ENCODE measurements around the gene SNRNP25. TPM values are rescaled to one million over a fixed set of nuclear protein-coding genes. Genes with fewer than 3 reads are reported as not detected.
"Not testable (repeated sequence)": the region's sequence is repeated elsewhere in the genome, so short reads cannot be mapped to it uniquely, and the experiment has no call there.

SNRNP25 gene
- total and polyA plus RNA-seq, 12 donors = 22.6 to 51.1 (median 32.9) TPM

DNA sequence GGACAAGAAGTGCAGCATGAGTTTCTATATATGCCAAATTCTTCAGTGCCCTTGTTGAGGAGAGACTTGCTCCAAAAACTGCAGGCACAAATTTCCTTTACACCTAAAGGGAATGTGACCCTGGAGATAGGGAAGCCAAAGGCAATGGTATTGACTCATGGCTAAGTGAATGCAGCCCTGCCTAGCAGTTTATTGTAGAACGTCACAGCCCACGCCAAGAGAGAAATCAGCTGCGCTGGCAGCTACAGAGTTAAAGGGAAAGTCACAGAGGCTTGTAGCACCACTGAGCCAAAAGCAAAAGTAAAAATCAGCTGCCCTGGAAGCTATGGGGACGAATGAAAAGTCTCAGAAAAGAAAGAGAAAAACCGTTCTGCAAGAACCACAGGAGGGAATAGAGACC, 10.3 kb upstream of the SNRNP25 start:
- 72 to 86% (median 81%) methylated on average over 5 of the region's 5 CpGs for WGBS, 4 donors
- H3K4me1 ChIP-seq (replicated peaks in 1 of 2) = no peaks in the 10 kb centered on the region
- no peaks in the 10 kb centered on the region for H3K9me3 ChIP-seq (replicated peaks in 1 of 3)
- TF ChIP-seq, protein P1, sequence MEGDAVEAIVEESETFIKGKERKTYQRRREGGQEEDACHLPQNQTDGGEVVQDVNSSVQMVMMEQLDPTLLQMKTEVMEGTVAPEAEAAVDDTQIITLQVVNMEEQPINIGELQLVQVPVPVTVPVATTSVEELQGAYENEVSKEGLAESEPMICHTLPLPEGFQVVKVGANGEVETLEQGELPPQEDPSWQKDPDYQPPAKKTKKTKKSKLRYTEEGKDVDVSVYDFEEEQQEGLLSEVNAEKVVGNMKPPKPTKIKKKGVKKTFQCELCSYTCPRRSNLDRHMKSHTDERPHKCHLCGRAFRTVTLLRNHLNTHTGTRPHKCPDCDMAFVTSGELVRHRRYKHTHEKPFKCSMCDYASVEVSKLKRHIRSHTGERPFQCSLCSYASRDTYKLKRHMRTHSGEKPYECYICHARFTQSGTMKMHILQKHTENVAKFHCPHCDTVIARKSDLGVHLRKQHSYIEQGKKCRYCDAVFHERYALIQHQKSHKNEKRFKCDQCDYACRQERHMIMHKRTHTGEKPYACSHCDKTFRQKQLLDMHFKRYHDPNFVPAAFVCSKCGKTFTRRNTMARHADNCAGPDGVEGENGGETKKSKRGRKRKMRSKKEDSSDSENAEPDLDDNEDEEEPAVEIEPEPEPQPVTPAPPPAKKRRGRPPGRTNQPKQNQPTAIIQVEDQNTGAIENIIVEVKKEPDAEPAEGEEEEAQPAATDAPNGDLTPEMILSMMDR (IDR thresholded peaks at IDR 0.05) = no peak
- no peak for TF ChIP-seq POLR2A (IDR thresholded peaks at IDR 0.05)
- peak in 1 of 7 donors; percentile 2 for DNase-seq
- H3K27ac ChIP-seq = no peak overlapping the region
- no peaks in the 10 kb centered on the region for H3K27me3 ChIP-seq
- peaks cover 0 to 21% of the 10 kb centered on the region in 2 donors for H3K36me3 ChIP-seq (replicated peaks in 1 of 2)
- H3K4me3 ChIP-seq = no peak overlapping the region
- intact Hi-C loops (cut with DNase I) = no loop called here

DNA sequence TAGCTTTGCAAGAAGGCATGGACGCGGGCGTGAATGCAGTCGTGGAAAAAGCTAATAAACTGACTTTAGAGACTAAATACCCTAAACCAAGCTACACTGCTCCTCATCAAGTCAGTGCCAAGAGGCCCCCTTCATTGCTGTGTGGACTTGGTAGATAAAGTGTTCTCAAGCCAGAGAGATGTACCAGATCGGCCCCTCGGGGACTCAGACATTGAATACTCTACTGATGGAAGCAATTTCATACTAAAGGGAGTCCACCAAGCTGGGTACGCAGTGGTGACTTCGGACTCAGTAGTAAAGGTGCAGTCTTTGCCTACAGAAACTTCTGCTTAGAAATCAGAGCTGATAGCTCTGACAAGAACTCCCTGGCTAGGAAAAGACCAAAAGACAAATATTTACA, 9.0 kb upstream of the SNRNP25 start:
- peak in 1 of 7 donors; percentile 2 for DNase-seq
- Histone ChIP-seq H3K27me3 (no peaks in the 10 kb centered on the region), H3K9me3 (replicated peaks in 1 of 3) (no peaks in the 10 kb centered on the region), H3K27ac (no peak overlapping the region), H3K36me3 (replicated peaks in 1 of 2) (peaks cover 0 to 21% of the 10 kb centered on the region in 2 donors), H3K4me3 (no peak overlapping the region), H3K4me1 (replicated peaks in 1 of 2) (no peaks in the 10 kb centered on the region)
- TF ChIP-seq, protein P1 (IDR thresholded peaks at IDR 0.05) = no peak
- no peak for TF ChIP-seq POLR2A (IDR thresholded peaks at IDR 0.05)
- intact Hi-C loops (cut with DNase I) = no loop called here
- 94 to 98% (median 95%) methylated on average over 8 of the region's 8 CpGs for WGBS, 4 donors

DNA sequence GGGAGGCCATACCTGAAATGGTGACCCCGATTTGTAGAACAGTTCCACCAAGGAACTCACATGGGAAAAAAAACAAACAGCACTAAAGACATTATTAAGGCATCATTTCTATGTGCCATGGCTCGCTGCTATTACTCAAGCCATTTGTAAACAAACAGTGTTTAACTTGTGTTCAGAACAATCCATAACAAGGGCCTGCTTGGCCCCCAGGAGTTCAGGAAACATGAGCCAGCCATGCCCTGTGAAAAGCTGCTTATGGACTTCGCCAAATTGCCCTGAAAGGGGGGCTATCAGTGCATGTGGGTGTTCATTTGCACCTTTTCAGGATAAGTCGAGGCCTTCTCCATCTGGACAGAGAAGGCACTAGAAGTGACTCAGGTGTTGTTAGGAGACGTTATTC, 8.2 kb upstream of the SNRNP25 start:
- Histone ChIP-seq H3K36me3 (replicated peaks in 1 of 2) (peaks cover 0 to 21% of the 10 kb centered on the region in 2 donors), H3K27me3 (no peaks in the 10 kb centered on the region), H3K27ac (no peak overlapping the region), H3K4me1 (replicated peaks in 1 of 2) (no peaks in the 10 kb centered on the region), H3K9me3 (replicated peaks in 1 of 3) (no peaks in the 10 kb centered on the region), H3K4me3 (no peak overlapping the region)
- intact Hi-C loops (cut with DNase I) = no loop called here
- DNase-seq = peak in 1 of 7 donors; percentile 1
- no peak for TF ChIP-seq POLR2A (IDR thresholded peaks at IDR 0.05)
- TF ChIP-seq, protein P1 (IDR thresholded peaks at IDR 0.05) = no peak
- WGBS, 4 donors = 90 to 97% (median 94%) methylated on average over 5 of the region's 5 CpGs

DNA sequence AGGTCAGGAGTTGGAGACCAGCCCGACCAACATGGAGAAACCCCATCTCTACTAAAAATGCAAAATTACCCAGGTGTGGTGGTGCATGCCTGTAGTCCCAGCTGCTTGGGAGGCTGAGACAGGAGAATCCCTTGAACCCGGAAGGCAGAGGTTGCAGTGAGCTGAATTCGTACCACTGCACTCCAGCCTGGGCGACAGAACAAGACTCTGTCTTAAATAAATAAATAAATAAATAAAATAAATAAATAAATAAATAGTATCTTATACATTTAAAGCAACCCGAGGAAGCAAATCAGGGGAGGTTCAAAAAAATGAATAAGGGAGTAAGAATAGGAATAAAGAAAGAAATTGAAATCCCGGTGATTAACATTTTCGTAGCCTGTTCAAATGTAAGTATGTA, 7.1 kb upstream of the SNRNP25 start:
- H3K27me3 ChIP-seq; DNase-seq; H3K4me1 ChIP-seq (replicated peaks in 1 of 2); H3K4me3 ChIP-seq; H3K27ac ChIP-seq; H3K9me3 ChIP-seq (replicated peaks in 1 of 3); intact Hi-C loops (cut with DNase I): not testable (repeated sequence)
- peaks cover 0 to 21% of the 10 kb centered on the region in 2 donors for H3K36me3 ChIP-seq (replicated peaks in 1 of 2)
- 95 to 98% (median 95%) methylated on average over 7 of the region's 7 CpGs for WGBS, 4 donors

DNA sequence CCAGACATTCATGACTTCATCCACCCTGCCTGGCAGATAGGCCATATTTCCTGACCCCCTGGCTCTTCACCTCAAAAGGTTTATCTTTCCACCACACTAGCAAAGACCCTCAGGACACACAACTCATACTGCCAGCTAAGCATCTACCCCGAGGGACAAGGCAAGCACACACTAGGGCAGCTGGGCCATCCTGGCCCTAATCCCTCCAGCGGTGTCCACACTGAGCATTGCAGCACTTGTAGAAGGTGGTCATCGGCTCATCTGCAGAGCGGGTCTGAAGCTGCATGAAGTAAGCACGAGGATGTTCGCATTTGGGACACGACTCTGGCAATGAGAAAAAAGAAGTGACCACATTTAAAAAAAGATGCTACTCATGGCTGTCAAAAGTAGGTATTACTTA, 6.4 kb upstream of the SNRNP25 start:
- Histone ChIP-seq H3K36me3 (replicated peaks in 1 of 2) (peaks cover 0 to 21% of the 10 kb centered on the region in 2 donors), H3K4me3 (no peak overlapping the region), H3K27me3 (no peaks in the 10 kb centered on the region), H3K4me1 (replicated peaks in 1 of 2) (peaks cover 0 to 3% of the 10 kb centered on the region in 2 donors), H3K9me3 (replicated peaks in 1 of 3) (no peaks in the 10 kb centered on the region), H3K27ac (no peak overlapping the region)
- WGBS, 4 donors = 89 to 96% (median 95%) methylated on average over 7 of the region's 7 CpGs
- intact Hi-C loops (cut with DNase I) = no loop called here
- no peak for DNase-seq
- TF ChIP-seq, protein P1 (IDR thresholded peaks at IDR 0.05) = no peak
- no peak for TF ChIP-seq POLR2A (IDR thresholded peaks at IDR 0.05)
